ENCODE results near the gene VPS35L. TPM values are rescaled to one million over a fixed set of nuclear protein-coding genes. Genes with fewer than 3 reads are reported as not detected.

VPS35L gene
- total RNA-seq, 2 donors from 2014 or later: 27.0 to 28.3 TPM

GRCh38 chr16:19522397-19522732 lies 33.1 kb upstream of the VPS35L start:
- H3K36me3 ChIP-seq: no peaks in the 10 kb centered on the region
- H3K27me3 ChIP-seq: no peaks in the 10 kb centered on the region
- H3K27ac ChIP-seq: peak overlapping the region; percentile 86 to 89
- peaks cover 0 to 40% of the 10 kb centered on the region in 2 donors for H3K4me1 ChIP-seq
- peak overlapping the region in 1 of 2 donors; percentile 74 for H3K4me3 ChIP-seq
- no peak for DNase-seq (ENCODE audit: low spot score)
- TF ChIP-seq CTCF (IDR thresholded peaks at IDR 0.05): no peak
- no peaks in the 10 kb centered on the region for H3K9me3 ChIP-seq

- no peaks in the 10 kb centered on the region for H3K36me3 ChIP-seq
- H3K9me3 ChIP-seq: no peaks in the 10 kb centered on the region
- peaks cover 0 to 40% of the 10 kb centered on the region in 2 donors for H3K4me1 ChIP-seq
- no peaks in the 10 kb centered on the region for H3K27me3 ChIP-seq
- H3K4me3 ChIP-seq: no peak overlapping the region
- no peak for DNase-seq (ENCODE audit: low spot score)
- no peak overlapping the region for H3K27ac ChIP-seq
- no peak for TF ChIP-seq CTCF (IDR thresholded peaks at IDR 0.05)
Measured at GRCh38 chr16:19522760-19523159, 32.7 kb upstream of the VPS35L start.

GRCh38 chr16:19523184-19523558 lies 32.3 kb upstream of the VPS35L start:
- Histone ChIP-seq H3K4me3 (no peak overlapping the region), H3K4me1 (peaks cover 0 to 40% of the 10 kb centered on the region in 2 donors)
- DNase-seq (ENCODE audit: low spot score): no peak

GRCh38 chr16:19523559-19524355 lies 31.7 kb upstream of the VPS35L start, which contains the start of gene CCP110:
CCP110 (plus strand) TSS chr16:19523942; CDS start chr16:19527882, 3,940 bp downstream.
- no peak for TF ChIP-seq CTCF (IDR thresholded peaks at IDR 0.05)
- H3K27me3 ChIP-seq: no peaks in the 10 kb centered on the region
- peak; percentile 98 for DNase-seq (ENCODE audit: low spot score)
- peaks cover 0 to 40% of the 10 kb centered on the region in 2 donors for H3K4me1 ChIP-seq
- H3K9me3 ChIP-seq: no peaks in the 10 kb centered on the region
- peaks cover 6% of the 10 kb centered on the region for H3K36me3 ChIP-seq
- peak within 1 kb of the TSS; percentile 52 to 79 for H3K27ac ChIP-seq
- peak within 1 kb of the TSS; percentile 97 to 98 for H3K4me3 ChIP-seq

More at GRCh38 chr16:19523184-19523558, 32.3 kb upstream of the VPS35L start:
- Histone ChIP-seq H3K27me3 (no peaks in the 10 kb centered on the region), H3K27ac (no peak overlapping the region), H3K9me3 (no peaks in the 10 kb centered on the region), H3K36me3 (peaks cover under 1% of the 10 kb centered on the region)
- no peak for TF ChIP-seq CTCF (IDR thresholded peaks at IDR 0.05)

GRCh38 chr16:19524356-19524615 lies 31.2 kb upstream of the VPS35L start:
- DNase-seq (ENCODE audit: low spot score): no peak
- H3K27ac ChIP-seq: peak overlapping the region; percentile 52 to 79
- H3K4me3 ChIP-seq: peak overlapping the region; percentile 97 to 98
- peaks cover 0 to 37% of the 10 kb centered on the region in 2 donors for H3K4me1 ChIP-seq
- no peaks in the 10 kb centered on the region for H3K27me3 ChIP-seq
- no peaks in the 10 kb centered on the region for H3K9me3 ChIP-seq
- peaks cover 10% of the 10 kb centered on the region for H3K36me3 ChIP-seq
- no peak for TF ChIP-seq CTCF (IDR thresholded peaks at IDR 0.05)

Data from right atrium auricular region (tissue), 2 donors.